Mucosa of descending colon (tissue), 3 donors: ENCODE measurements around the gene OR1I1. TPM values are rescaled to one million over a fixed set of nuclear protein-coding genes. Genes with fewer than 3 reads are reported as not detected.

Source experiments
- ATAC-seq: fragments of 200-7000 bp; cut with Tn5 transposase; one replicate; pipeline ENCODE4 v1.9.1; 2020; ENCODE audit warnings: mild to moderate bottlenecking, moderate library complexity
- DNase-seq, 3 donors: peaks; one replicate each; pipeline ENCODE4 v3.0.0-alpha.2; 2020
- H3K36me3 ChIP-seq: fragments of 200-600 bp; one replicate; pipeline ENCODE4 v1.8.0; 2021; ENCODE audit warnings: low read depth, mild to moderate bottlenecking
- H3K4me1 ChIP-seq: fragments of 200-600 bp; one replicate; pipeline ENCODE4 v1.8.0; 2021; ENCODE audit warnings: low read depth, mild to moderate bottlenecking
- H3K4me3 ChIP-seq: fragments of 200-600 bp; one replicate; pipeline ENCODE4 v1.8.0; 2021; ENCODE audit warnings: mild to moderate bottlenecking
- H3K9me3 ChIP-seq: fragments of 200-600 bp; one replicate; pipeline ENCODE4 v1.8.0; 2021; ENCODE audit warnings: mild to moderate bottlenecking
- CTCF ChIP-seq: fragments of 200-600 bp; IDR thresholded peaks from one replicate; pipeline ENCODE4 v1.8.0; 2022; ENCODE audit warnings: antibody characterized with exemption, mild to moderate bottlenecking
- intact Hi-C, 2 donors: fragments of 100-400 bp; cut with DNase I in 1 of 2; cut with micrococcal nuclease in 1 of 2; formaldehyde crosslinking; loops; one replicate each; pipeline versions ENCODE4 v1.11.0 to v1.11.1; 2022; cut with DNase I, micrococcal nuclease
- total RNA-seq, 3 donors: library from RNA; stranded (reverse); fragmentation: NEBNext Ultra II Directional in 2 of 3; extraction: Animal tissue kit (Norgen Biotek cat#: 25700) in 2 of 3; gene quantifications; one replicate each; pipeline versions ENCODE4 v1.2.1 to v1.2.4, GENCODE V29; 2021 to 2023
- donor health status: DM: no; HTN: no; CAD: no; lungs with moderate emphysema.
- donor health status: DM: no; HTN: no; CAD: no.
- donor health status: DM: no; HTN: yes; CAD: no.

OR1I1 gene
- total RNA-seq, 3 donors from 2014 or later, result not detected

- no peak overlapping the region for H3K4me3 ChIP-seq
- peaks cover 13% of the 10 kb centered on the region for H3K36me3 ChIP-seq
- ATAC-seq (no peak), DNase-seq (no peak)
- H3K9me3 ChIP-seq, result no peaks in the 10 kb centered on the region
- H3K4me1 ChIP-seq, result no peaks in the 10 kb centered on the region
- TF ChIP-seq CTCF, result no peak
- intact Hi-C loops, result no loop called here
These were observed 34.8 kb downstream of the OR1I1 start for GRCh38 chr19:15116856-15117255.

GRCh38 chr19:15118248-15118647, 36.2 kb downstream of the OR1I1 start:
- no peaks in the 10 kb centered on the region for H3K4me1 ChIP-seq
- intact Hi-C loops, result no loop called here
- no peak for TF ChIP-seq CTCF
- peak; percentile 60 for ATAC-seq
- H3K9me3 ChIP-seq, result no peaks in the 10 kb centered on the region
- DNase-seq, result no peak
- H3K4me3 ChIP-seq, result no peak overlapping the region
- H3K36me3 ChIP-seq, result peaks cover 13% of the 10 kb centered on the region

- no peak for ATAC-seq
- no peaks in the 10 kb centered on the region for H3K9me3 ChIP-seq
- H3K4me1 ChIP-seq, result no peaks in the 10 kb centered on the region
- H3K4me3 ChIP-seq, result no peak overlapping the region
- DNase-seq, result no peak
- intact Hi-C loops, result no loop called here
- no peak for TF ChIP-seq CTCF
- H3K36me3 ChIP-seq, result peaks cover 13% of the 10 kb centered on the region
These were observed 36.9 kb downstream of the OR1I1 start for GRCh38 chr19:15118789-15119494.

- ATAC-seq (no peak), DNase-seq (no peak)
- Histone ChIP-seq H3K4me1 (peaks cover 6% of the 10 kb centered on the region), H3K4me3 (no peak overlapping the region), H3K36me3 (peaks cover 13% of the 10 kb centered on the region), H3K9me3 (no peaks in the 10 kb centered on the region)
- TF ChIP-seq CTCF, result no peak
- intact Hi-C loops, result no loop called here
These were observed 38.4 kb downstream of the OR1I1 start for GRCh38 chr19:15120135-15121026.

GRCh38 chr19:15122331-15123030, 40.5 kb downstream of the OR1I1 start:
- H3K4me1 ChIP-seq, result peaks cover 11% of the 10 kb centered on the region
- H3K36me3 ChIP-seq, result peaks cover 6% of the 10 kb centered on the region
- H3K4me3 ChIP-seq, result no peak overlapping the region
- ATAC-seq, result no peak
- no peaks in the 10 kb centered on the region for H3K9me3 ChIP-seq
- DNase-seq, result no peak
- no peak for TF ChIP-seq CTCF
- intact Hi-C loops, result no loop called here
